Gastroesophageal sphincter (tissue), 4 donors: Measurements from ENCODE around the gene SLC13A4. TPM values are rescaled to one million over a fixed set of nuclear protein-coding genes. Genes with fewer than 3 reads are reported as not detected.

Experiments
- ATAC-seq: fragments of 150-250 bp; one replicate; pipeline ENCODE4 v1.9.1; 2016; ENCODE audit warnings: mild to moderate bottlenecking, moderate library complexity
- H3K27ac ChIP-seq, 4 donors: fragments of 200-600 bp; sonication (generic) in 3 of 4; 1 replicate in 3 of 4; 2 replicates in 1 of 4; pipeline ENCODE4 v1.5.1; 2016 to 2019
- H3K27me3 ChIP-seq: fragments of 200-600 bp; sonication (generic); one replicate; pipeline ENCODE4 v1.5.1; 2019
- H3K36me3 ChIP-seq, 2 donors: fragments of 200-600 bp; sonication (generic); one replicate each; pipeline ENCODE4 v1.5.1; 2019; ENCODE audit warnings: control low read depth in 1 of 2
- H3K4me1 ChIP-seq, 3 donors: fragments of 200-600 bp; sonication (generic); 1 replicate in 2 of 3; 2 replicates in 1 of 3; pipeline ENCODE4 v1.5.1; 2016 to 2019; ENCODE audit warnings: control low read depth in 2 of 3
- H3K4me3 ChIP-seq, 2 donors: fragments of 200-600 bp; sonication (generic); one replicate each; pipeline ENCODE4 v1.5.1; 2019; ENCODE audit warnings: mild to moderate bottlenecking in 1 of 2, moderate library complexity in 1 of 2
- H3K9me3 ChIP-seq, 3 donors: fragments of 200-600 bp; sonication (generic); one replicate each; pipeline ENCODE4 v1.5.1; 2017 to 2019; ENCODE audit warnings: control low read depth in 2 of 3
- EP300 ChIP-seq: sonication (generic); formaldehyde crosslinking; IDR thresholded peaks from one replicate; pipeline ENCODE4 v1.6.1; 2017; ENCODE audit warnings: antibody characterized with exemption, mild to moderate bottlenecking
- POLR2A ChIP-seq, 2 donors: fragments of 450-650 bp; IDR thresholded peaks; one replicate each; pipeline ENCODE4 v1.6.1; 2017; ENCODE audit warnings: antibody characterized with exemption in 2 of 2, mild to moderate bottlenecking in 2 of 2, moderate library complexity in 1 of 2
- POLR2AphosphoS5 ChIP-seq: sonication (generic); formaldehyde crosslinking; IDR thresholded peaks from one replicate; pipeline ENCODE4 v1.6.1; 2017; ENCODE audit warnings: antibody characterized with exemption
- WGBS, 2 donors: methylation state at CpG; one replicate each; pipeline ENCODE4 v1.1.5; 2018; ENCODE audit warnings: low coverage in 1 of 2; 5-methylcytosine and 5-hydroxymethylcytosine counted together
- total RNA-seq, 4 donors: library from RNA; depleted of rRNA; stranded (reverse); fragments of >200 nt; gene quantifications; one replicate each; pipeline ENCODE4 v1.1.0, GENCODE V29; 2016
- TF ChIP-seq, protein P1 (sequence below), 4 experiments: fragments of 200-600 bp in 2 of 4; fragments of 450-650 bp in 2 of 4; sonication (generic) in 1 of 4; IDR thresholded peaks; one replicate each; pipeline ENCODE4 v1.5.1; 2017 to 2019; ENCODE audit warnings: antibody characterized with exemption in 4 of 4, mild to moderate bottlenecking in 2 of 4, moderate library complexity in 2 of 4

The SLC13A4 gene
- total RNA-seq, 4 donors from 2014 or later: 0.27 to 1.7 TPM; not detected in 2

DNA sequence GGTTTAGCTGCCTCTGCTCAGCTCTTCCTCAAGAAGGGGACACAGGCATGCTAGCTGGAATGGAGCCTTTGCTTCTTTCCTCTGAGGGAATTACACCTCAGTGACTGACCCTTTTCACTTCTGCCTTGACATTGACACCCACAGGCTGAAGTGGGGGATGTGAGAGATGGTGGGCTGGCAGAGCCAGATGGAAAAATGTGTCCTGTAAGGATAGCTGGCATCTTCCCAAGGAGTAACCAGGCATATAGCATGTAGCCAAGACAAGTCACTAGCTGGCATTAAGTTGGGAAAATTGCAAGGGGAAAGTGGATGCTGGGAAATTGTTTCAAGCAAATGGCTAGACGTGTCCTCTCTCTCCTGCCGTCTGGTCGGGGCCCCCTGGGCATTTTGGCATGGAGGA, 45.8 kb downstream of the SLC13A4 start:
- Histone ChIP-seq H3K36me3 (peaks cover 0 to 26% of the 10 kb centered on the region in 2 donors), H3K27ac (peak overlapping the region in 1 of 4 donors; percentile 23), H3K9me3 (no peaks in the 10 kb centered on the region), H3K27me3 (no peaks in the 10 kb centered on the region), H3K4me3 (no peak overlapping the region), H3K4me1 (peaks cover 5 to 46% (median 7%) of the 10 kb centered on the region in 3 donors)
- TF ChIP-seq EP300: no peak
- TF ChIP-seq, protein P1, sequence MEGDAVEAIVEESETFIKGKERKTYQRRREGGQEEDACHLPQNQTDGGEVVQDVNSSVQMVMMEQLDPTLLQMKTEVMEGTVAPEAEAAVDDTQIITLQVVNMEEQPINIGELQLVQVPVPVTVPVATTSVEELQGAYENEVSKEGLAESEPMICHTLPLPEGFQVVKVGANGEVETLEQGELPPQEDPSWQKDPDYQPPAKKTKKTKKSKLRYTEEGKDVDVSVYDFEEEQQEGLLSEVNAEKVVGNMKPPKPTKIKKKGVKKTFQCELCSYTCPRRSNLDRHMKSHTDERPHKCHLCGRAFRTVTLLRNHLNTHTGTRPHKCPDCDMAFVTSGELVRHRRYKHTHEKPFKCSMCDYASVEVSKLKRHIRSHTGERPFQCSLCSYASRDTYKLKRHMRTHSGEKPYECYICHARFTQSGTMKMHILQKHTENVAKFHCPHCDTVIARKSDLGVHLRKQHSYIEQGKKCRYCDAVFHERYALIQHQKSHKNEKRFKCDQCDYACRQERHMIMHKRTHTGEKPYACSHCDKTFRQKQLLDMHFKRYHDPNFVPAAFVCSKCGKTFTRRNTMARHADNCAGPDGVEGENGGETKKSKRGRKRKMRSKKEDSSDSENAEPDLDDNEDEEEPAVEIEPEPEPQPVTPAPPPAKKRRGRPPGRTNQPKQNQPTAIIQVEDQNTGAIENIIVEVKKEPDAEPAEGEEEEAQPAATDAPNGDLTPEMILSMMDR (IDR thresholded peaks at IDR 0.05): no peak
- TF ChIP-seq POLR2AphosphoS5: peak; percentile 7
- no peak for ATAC-seq
- WGBS, 2 donors: 41 to 95% methylated on average over 3 of the region's 3 CpGs

DNA sequence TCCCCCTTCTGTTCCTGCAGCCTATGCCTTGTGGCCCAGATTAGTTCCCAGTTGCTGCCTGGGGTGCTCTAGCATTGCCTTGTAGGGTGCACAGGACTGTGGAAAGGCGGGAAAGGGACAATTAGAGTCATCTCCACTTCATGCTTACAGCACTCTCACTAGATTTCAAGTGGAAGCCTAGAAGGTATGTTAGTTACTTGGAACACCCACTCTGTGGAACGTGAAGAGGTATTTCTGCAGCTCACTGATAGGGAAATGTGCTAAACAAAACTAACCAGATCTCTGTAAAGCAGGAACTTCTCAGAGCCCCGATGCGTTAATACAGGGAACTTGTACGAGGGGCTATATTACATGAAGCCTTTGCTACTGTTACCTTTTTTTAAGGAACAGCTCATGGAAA, 46.2 kb downstream of the SLC13A4 start:
- Histone ChIP-seq H3K9me3 (no peaks in the 10 kb centered on the region), H3K36me3 (peaks cover 0 to 25% of the 10 kb centered on the region in 2 donors), H3K27me3 (no peaks in the 10 kb centered on the region), H3K27ac (peak overlapping the region in 1 of 4 donors; percentile 23), H3K4me3 (no peak overlapping the region), H3K4me1 (peaks cover 5 to 46% (median 7%) of the 10 kb centered on the region in 3 donors)
- TF ChIP-seq POLR2AphosphoS5 (no peak), POLR2A (IDR thresholded peaks at IDR 0.05) (no peak), EP300 (no peak)
- TF ChIP-seq, protein P1 (IDR thresholded peaks at IDR 0.05): no peak
- no peak for ATAC-seq
- WGBS, 2 donors: 46 to 55% methylated on average over 3 to 4 of the region's 5 CpGs

DNA sequence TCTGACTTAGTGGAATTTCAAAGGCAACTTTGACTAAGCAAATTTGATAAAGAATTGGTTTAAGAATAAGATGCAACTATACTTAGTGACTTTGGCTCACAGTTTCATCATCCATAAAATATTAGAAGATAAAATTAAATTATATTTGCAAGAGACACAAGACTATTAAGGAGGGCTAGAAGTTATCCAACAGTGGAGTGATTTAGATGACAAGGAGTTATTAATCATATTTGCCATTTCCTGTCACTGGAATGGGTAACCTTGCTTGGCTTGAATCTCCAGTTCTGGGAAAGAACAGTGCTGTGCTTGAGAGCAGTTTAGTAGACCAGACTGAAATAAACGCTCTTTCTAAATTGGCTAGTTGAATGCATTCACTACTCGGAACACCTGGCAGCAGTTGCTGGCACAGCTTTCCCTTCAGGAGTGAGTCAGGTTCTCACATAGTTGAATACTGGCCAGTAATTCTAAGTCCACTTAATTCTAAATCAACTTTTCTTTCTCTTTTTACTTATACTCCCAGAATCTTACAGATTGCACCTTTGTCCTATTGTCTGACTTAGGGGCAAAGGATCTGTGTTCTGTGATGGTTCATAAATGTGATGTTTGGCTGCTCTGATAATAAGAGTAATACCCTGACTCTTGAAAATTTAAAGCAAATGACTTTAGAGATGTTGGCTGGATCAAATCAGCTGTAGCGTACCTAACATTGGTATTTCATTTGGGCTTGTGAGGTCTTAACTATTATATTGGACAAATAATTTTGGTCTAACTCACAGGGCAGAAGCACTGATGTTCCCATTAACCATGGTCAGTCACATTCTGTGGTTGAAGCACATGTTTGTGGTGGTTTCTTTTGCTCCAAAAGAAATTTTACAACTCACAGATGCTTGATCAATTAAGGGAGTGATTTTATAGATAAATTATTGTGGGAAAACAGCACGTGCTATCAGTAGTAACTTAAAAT, 49.1 kb downstream of the SLC13A4 start:
- ATAC-seq: peak; percentile 63
- H3K36me3 ChIP-seq: peaks cover 0 to 41% of the 10 kb centered on the region in 2 donors
- H3K27ac ChIP-seq: peak overlapping the region in 2 of 4 donors; percentile 20 to 28
- H3K4me1 ChIP-seq: peaks cover 5 to 40% (median 7%) of the 10 kb centered on the region in 3 donors
- TF ChIP-seq POLR2AphosphoS5: peak; percentile 84
- TF ChIP-seq POLR2A (IDR thresholded peaks at IDR 0.05): no peak
- TF ChIP-seq, protein P1 (IDR thresholded peaks at IDR 0.05): no peak
- no peak for TF ChIP-seq EP300
- no peaks in the 10 kb centered on the region for H3K27me3 ChIP-seq
- H3K9me3 ChIP-seq: no peaks in the 10 kb centered on the region
- WGBS, 2 donors: 22 to 67% methylated on average over 3 to 4 of the region's 4 CpGs
- H3K4me3 ChIP-seq: no peak overlapping the region

DNA sequence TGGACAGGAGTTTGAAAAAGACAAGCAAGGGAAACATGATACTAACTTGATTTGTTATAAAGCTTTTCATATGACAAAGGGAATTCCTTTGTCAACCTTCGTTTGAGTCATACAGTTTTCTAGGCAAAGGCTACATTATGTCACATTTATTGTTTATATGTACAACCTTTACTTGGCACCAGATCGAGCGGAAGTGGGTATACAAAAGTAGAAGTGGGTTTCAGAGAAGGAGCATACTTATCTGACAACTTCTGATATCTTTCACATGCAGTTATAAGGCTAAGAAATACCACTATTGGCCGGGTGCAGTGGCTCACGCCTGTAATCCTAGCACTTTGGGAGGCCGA, 54.7 kb downstream of the SLC13A4 start:
- no peak for ATAC-seq
- no peak for TF ChIP-seq POLR2AphosphoS5
- TF ChIP-seq EP300: no peak
- TF ChIP-seq POLR2A (IDR thresholded peaks at IDR 0.05): no peak
- TF ChIP-seq, protein P1 (IDR thresholded peaks at IDR 0.05): no peak
- H3K4me3 ChIP-seq: no peak overlapping the region
- WGBS, 2 donors: 46 to 54% methylated on average over 4 to 6 of the region's 6 CpGs
- H3K36me3 ChIP-seq: peaks cover 0 to 37% of the 10 kb centered on the region in 2 donors
- H3K27me3 ChIP-seq: no peaks in the 10 kb centered on the region
- no peaks in the 10 kb centered on the region for H3K9me3 ChIP-seq
- no peak overlapping the region for H3K27ac ChIP-seq
- H3K4me1 ChIP-seq: peaks cover 8 to 55% (median 14%) of the 10 kb centered on the region in 3 donors
